ENCODE data around the gene GEMIN4.
A peak's percentile ranks its signal among the peaks of the same experiment; 100 is the strongest.
"Not testable (repeated sequence)": the region's sequence is repeated elsewhere in the genome, so short reads cannot be mapped to it uniquely, and the experiment has no call there.

The GEMIN4 gene

DNA sequence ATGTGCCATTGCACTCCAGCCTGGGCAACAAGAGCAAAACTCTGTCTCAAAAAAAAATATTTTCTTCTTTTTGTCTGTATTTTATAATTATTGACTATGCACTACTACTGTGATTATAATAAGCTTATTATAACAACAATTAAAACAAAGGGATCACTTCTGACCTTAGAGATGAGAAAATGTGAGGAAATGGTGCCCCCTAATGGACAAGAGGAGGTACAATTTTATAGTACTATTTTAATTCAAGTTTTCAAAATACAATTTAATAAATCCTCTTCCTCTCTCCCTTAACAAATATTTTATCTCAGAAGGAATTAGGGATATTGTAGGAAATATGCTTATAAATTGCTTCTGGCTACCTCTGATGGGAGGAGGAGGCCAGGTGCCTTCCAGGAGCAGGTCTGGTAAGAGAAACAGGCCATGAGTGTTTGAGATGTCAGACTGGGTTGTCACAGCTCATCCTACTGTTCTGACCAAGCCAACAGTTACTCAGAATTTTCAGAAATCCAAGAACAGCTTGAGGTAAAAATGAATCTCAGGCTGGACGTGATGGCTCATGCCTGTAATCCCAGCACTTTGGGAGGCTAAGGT is 51.5 kb downstream of the GEMIN4 start:
- peak; percentile 49 for DNase-seq
- no peak overlapping the region for H2BK120ac ChIP-seq (ENCODE audit: low read depth, low read length)
- peaks cover 25 to 45% of the 10 kb centered on the region in 2 experiments for H3K36me3 ChIP-seq (ENCODE audit: control insufficient read depth in 1 of 2, insufficient read depth in 2 of 2, low read depth in 1 of 2, low read length in 2 of 2)
- no peak overlapping the region for H2BK15ac ChIP-seq (ENCODE audit: low read depth, poor library complexity, severe bottlenecking)
- peaks cover 23% of the 10 kb centered on the region for H3K79me1 ChIP-seq (replicated peaks; ENCODE audit: low read length, poor library complexity, severe bottlenecking)
- no peak overlapping the region for H2AFZ ChIP-seq (ENCODE audit: low read depth, low read length)
- H3K4me2 ChIP-seq (ENCODE audit: low read length, poor library complexity, severe bottlenecking): no peak overlapping the region
- H3K4me3 ChIP-seq (ENCODE audit: insufficient read depth in 1 of 2, low read depth in 1 of 2, low read length in 2 of 2): no peak overlapping the region
- no peaks in the 10 kb centered on the region for H3K27me3 ChIP-seq (ENCODE audit: control insufficient read depth in 1 of 2, insufficient read depth in 1 of 2, low read length in 2 of 2)
- no peak overlapping the region for H2BK12ac ChIP-seq (ENCODE audit: low read length in 2 of 2)
- peaks cover 6% of the 10 kb centered on the region for H3K4me1 ChIP-seq (ENCODE audit: control insufficient read depth, insufficient read depth, low read depth, low read length)
- H4K8ac ChIP-seq (ENCODE audit: low read length): no peak overlapping the region
- H2BK5ac ChIP-seq (ENCODE audit: low read depth, low read length, poor library complexity, severe bottlenecking): no peak overlapping the region
- no peak overlapping the region for H2AK5ac ChIP-seq (ENCODE audit: low read length, severe bottlenecking)
- H3K9ac ChIP-seq (ENCODE audit: low read length): no peak overlapping the region
- no peak overlapping the region for H3K23ac ChIP-seq (ENCODE audit: low read length in 2 of 2)
- H3K4ac ChIP-seq (ENCODE audit: low read depth in 1 of 2, low read length in 2 of 2): no peak overlapping the region
- no CpG with 5 or more reads among the region's 1 CpG for WGBS
- no peak overlapping the region for H3K27ac ChIP-seq (ENCODE audit: low read length, poor library complexity, severe bottlenecking)
- H3K9me3 ChIP-seq (ENCODE audit: control insufficient read depth, low read length): no peaks in the 10 kb centered on the region
- H3K14ac ChIP-seq (ENCODE audit: low read length in 2 of 2): no peak overlapping the region
- H4K91ac ChIP-seq (ENCODE audit: low read length): no peak overlapping the region
- no peak overlapping the region for H3K18ac ChIP-seq (ENCODE audit: low read depth in 1 of 2, low read length in 2 of 2)

DNA sequence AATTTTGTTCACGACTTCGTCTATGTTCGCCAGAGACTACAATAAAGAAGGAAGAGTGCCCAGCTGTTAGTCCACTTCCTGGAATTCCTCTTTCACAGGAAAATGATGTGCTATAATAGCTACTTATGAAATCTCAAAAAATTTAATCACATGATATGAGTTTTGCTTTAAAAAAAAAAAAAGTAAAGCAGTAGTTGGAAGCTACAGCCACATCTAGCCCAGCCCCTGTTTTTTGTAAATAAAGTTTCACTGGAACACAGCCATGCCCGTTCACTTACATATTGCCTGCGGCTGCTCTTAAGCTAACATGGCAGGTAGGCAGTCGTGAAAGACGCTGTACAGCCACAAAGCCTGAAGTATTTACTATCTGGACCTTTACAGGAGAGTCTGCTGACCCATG is 52.7 kb downstream of the GEMIN4 start:
- H4K91ac ChIP-seq (ENCODE audit: low read length): no peak overlapping the region
- no peak overlapping the region for H3K4me3 ChIP-seq (ENCODE audit: insufficient read depth in 1 of 2, low read depth in 1 of 2, low read length in 2 of 2)
- H3K9ac ChIP-seq (ENCODE audit: low read length): peak overlapping the region; percentile 0
- H2BK120ac ChIP-seq (ENCODE audit: low read depth, low read length): no peak overlapping the region
- H3K4me2 ChIP-seq (ENCODE audit: low read length, poor library complexity, severe bottlenecking): no peak overlapping the region
- H3K23ac ChIP-seq (ENCODE audit: low read length in 2 of 2): no peak overlapping the region
- H2BK15ac ChIP-seq (ENCODE audit: low read depth, poor library complexity, severe bottlenecking): no peak overlapping the region
- H4K8ac ChIP-seq (ENCODE audit: low read length): no peak overlapping the region
- H3K18ac ChIP-seq (ENCODE audit: low read depth in 1 of 2, low read length in 2 of 2): peak overlapping the region in 1 of 2 experiments; percentile 30
- no peak for DNase-seq
- WGBS: 88% methylated on average over 7 of the region's 7 CpGs
- no peaks in the 10 kb centered on the region for H3K9me3 ChIP-seq (ENCODE audit: control insufficient read depth, low read length)
- peaks cover 21% of the 10 kb centered on the region for H3K79me1 ChIP-seq (replicated peaks; ENCODE audit: low read length, poor library complexity, severe bottlenecking)
- H2AK5ac ChIP-seq (ENCODE audit: low read length, severe bottlenecking): peak overlapping the region; percentile 76
- no peaks in the 10 kb centered on the region for H3K27me3 ChIP-seq (ENCODE audit: control insufficient read depth in 1 of 2, insufficient read depth in 1 of 2, low read length in 2 of 2)
- no peak overlapping the region for H3K27ac ChIP-seq (ENCODE audit: low read length, poor library complexity, severe bottlenecking)
- H2BK12ac ChIP-seq (ENCODE audit: low read length in 2 of 2): no peak overlapping the region
- H3K4me1 ChIP-seq (ENCODE audit: control insufficient read depth, insufficient read depth, low read depth, low read length): peaks cover 9% of the 10 kb centered on the region
- H2AFZ ChIP-seq (ENCODE audit: low read depth, low read length): no peak overlapping the region
- peaks cover 22 to 54% of the 10 kb centered on the region in 2 experiments for H3K36me3 ChIP-seq (ENCODE audit: control insufficient read depth in 1 of 2, insufficient read depth in 2 of 2, low read depth in 1 of 2, low read length in 2 of 2)
- H3K14ac ChIP-seq (ENCODE audit: low read length in 2 of 2): no peak overlapping the region
- no peak overlapping the region for H2BK5ac ChIP-seq (ENCODE audit: low read depth, low read length, poor library complexity, severe bottlenecking)
- H3K4ac ChIP-seq (ENCODE audit: low read depth in 1 of 2, low read length in 2 of 2): no peak overlapping the region

DNA sequence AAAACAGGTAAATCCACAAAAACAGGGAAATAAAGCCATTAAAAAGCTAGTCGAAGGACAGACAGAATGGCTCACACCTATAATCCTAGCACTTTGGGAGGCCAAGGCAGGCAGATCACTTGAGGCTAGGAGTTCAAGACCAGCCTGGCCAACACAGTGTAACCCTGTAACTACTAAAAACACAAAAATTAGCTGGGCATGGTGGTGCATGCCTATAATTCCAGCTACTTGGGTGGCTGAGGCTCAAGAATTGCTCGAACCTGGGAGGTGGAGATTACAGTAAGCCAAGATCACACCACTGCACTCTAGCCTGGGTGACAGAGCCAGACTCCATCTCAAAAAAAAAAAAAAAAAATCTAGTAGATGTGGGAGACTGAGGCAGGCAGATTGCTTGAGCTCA is 54.0 kb downstream of the GEMIN4 start:
- H3K79me1 ChIP-seq (replicated peaks; ENCODE audit: low read length, poor library complexity, severe bottlenecking): peaks cover 18% of the 10 kb centered on the region

GRCh38 chr17:697682-698081 is 54.4 kb downstream of the GEMIN4 start:
- Histone ChIP-seq H3K4me1 (ENCODE audit: control insufficient read depth, insufficient read depth, low read depth, low read length) (peaks cover 10% of the 10 kb centered on the region), H3K23ac (ENCODE audit: low read length in 2 of 2) (no peak overlapping the region), H2BK5ac (ENCODE audit: low read depth, low read length, poor library complexity, severe bottlenecking) (no peak overlapping the region), H3K27me3 (ENCODE audit: control insufficient read depth in 1 of 2, insufficient read depth in 1 of 2, low read length in 2 of 2) (no peaks in the 10 kb centered on the region), H2AFZ (ENCODE audit: low read depth, low read length) (no peak overlapping the region), H3K18ac (ENCODE audit: low read depth in 1 of 2, low read length in 2 of 2) (no peak overlapping the region), H4K8ac (ENCODE audit: low read length) (no peak overlapping the region), H2AK5ac (ENCODE audit: low read length, severe bottlenecking) (peak overlapping the region; percentile 49), H3K9ac (ENCODE audit: low read length) (no peak overlapping the region), H3K4me3 (ENCODE audit: insufficient read depth in 1 of 2, low read depth in 1 of 2, low read length in 2 of 2) (no peak overlapping the region), H4K91ac (ENCODE audit: low read length) (no peak overlapping the region), H2BK120ac (ENCODE audit: low read depth, low read length) (no peak overlapping the region), H3K79me1 (replicated peaks; ENCODE audit: low read length, poor library complexity, severe bottlenecking) (peaks cover 18% of the 10 kb centered on the region), H2BK12ac (ENCODE audit: low read length in 2 of 2) (no peak overlapping the region), H3K27ac (ENCODE audit: low read length, poor library complexity, severe bottlenecking) (no peak overlapping the region), H3K14ac (ENCODE audit: low read length in 2 of 2) (no peak overlapping the region), H3K4ac (ENCODE audit: low read depth in 1 of 2, low read length in 2 of 2) (no peak overlapping the region), H3K4me2 (ENCODE audit: low read length, poor library complexity, severe bottlenecking) (no peak overlapping the region), H3K36me3 (ENCODE audit: control insufficient read depth in 1 of 2, insufficient read depth in 2 of 2, low read depth in 1 of 2, low read length in 2 of 2) (peaks cover 16 to 58% of the 10 kb centered on the region in 2 experiments), H2BK15ac (ENCODE audit: low read depth, poor library complexity, severe bottlenecking) (no peak overlapping the region), H3K9me3 (ENCODE audit: control insufficient read depth, low read length) (no peaks in the 10 kb centered on the region)
- 95% methylated on average over 7 of the region's 8 CpGs for WGBS
- DNase-seq: no peak

More for the DNA sequence above, 54.0 kb downstream of the GEMIN4 start:
- not testable (repeated sequence) for H2BK5ac ChIP-seq (ENCODE audit: low read depth, low read length, poor library complexity, severe bottlenecking); H3K14ac ChIP-seq (ENCODE audit: low read length in 2 of 2); H4K8ac ChIP-seq (ENCODE audit: low read length); H3K27me3 ChIP-seq (ENCODE audit: control insufficient read depth in 1 of 2, insufficient read depth in 1 of 2, low read length in 2 of 2); H2BK15ac ChIP-seq (ENCODE audit: low read depth, poor library complexity, severe bottlenecking); H4K91ac ChIP-seq (ENCODE audit: low read length); H3K4me3 ChIP-seq (ENCODE audit: insufficient read depth in 1 of 2, low read depth in 1 of 2, low read length in 2 of 2); H3K4ac ChIP-seq (ENCODE audit: low read depth in 1 of 2, low read length in 2 of 2); H2BK120ac ChIP-seq (ENCODE audit: low read depth, low read length); H3K27ac ChIP-seq (ENCODE audit: low read length, poor library complexity, severe bottlenecking); H3K18ac ChIP-seq (ENCODE audit: low read depth in 1 of 2, low read length in 2 of 2); H3K23ac ChIP-seq (ENCODE audit: low read length in 2 of 2); H2BK12ac ChIP-seq (ENCODE audit: low read length in 2 of 2); H3K9me3 ChIP-seq (ENCODE audit: control insufficient read depth, low read length); H2AK5ac ChIP-seq (ENCODE audit: low read length, severe bottlenecking); H2AFZ ChIP-seq (ENCODE audit: low read depth, low read length); H3K4me1 ChIP-seq (ENCODE audit: control insufficient read depth, insufficient read depth, low read depth, low read length); DNase-seq; H3K9ac ChIP-seq (ENCODE audit: low read length); H3K4me2 ChIP-seq (ENCODE audit: low read length, poor library complexity, severe bottlenecking)
- peaks cover 20 to 58% of the 10 kb centered on the region in 2 experiments for H3K36me3 ChIP-seq (ENCODE audit: control insufficient read depth in 1 of 2, insufficient read depth in 2 of 2, low read depth in 1 of 2, low read length in 2 of 2)
- WGBS: 95% methylated on average over 1 of the region's 2 CpGs
